ENCODE results near the gene APOL1.

GRCh38 chr22:36301384-36301828, 48.5 kb downstream of the APOL1 start:
- TF ChIP-seq, protein P1, sequence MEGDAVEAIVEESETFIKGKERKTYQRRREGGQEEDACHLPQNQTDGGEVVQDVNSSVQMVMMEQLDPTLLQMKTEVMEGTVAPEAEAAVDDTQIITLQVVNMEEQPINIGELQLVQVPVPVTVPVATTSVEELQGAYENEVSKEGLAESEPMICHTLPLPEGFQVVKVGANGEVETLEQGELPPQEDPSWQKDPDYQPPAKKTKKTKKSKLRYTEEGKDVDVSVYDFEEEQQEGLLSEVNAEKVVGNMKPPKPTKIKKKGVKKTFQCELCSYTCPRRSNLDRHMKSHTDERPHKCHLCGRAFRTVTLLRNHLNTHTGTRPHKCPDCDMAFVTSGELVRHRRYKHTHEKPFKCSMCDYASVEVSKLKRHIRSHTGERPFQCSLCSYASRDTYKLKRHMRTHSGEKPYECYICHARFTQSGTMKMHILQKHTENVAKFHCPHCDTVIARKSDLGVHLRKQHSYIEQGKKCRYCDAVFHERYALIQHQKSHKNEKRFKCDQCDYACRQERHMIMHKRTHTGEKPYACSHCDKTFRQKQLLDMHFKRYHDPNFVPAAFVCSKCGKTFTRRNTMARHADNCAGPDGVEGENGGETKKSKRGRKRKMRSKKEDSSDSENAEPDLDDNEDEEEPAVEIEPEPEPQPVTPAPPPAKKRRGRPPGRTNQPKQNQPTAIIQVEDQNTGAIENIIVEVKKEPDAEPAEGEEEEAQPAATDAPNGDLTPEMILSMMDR (IDR thresholded peaks at IDR 0.05; ENCODE audit: low read depth, low read length, poor library complexity, severe bottlenecking): peak; percentile 95
- TF ChIP-seq EZH2phosphoT487 (IDR thresholded peaks at IDR 0.05; ENCODE audit: borderline replicate concordance, low read length): no peak
